Stimulated activated naive B cell treated with anti-CD40 and anti-IgM and Interleukin-4, amounts not matched to agents 10 μg/mL and 1 μg/mL and 100 μg/mL, for 72 hours (primary cell): ENCODE measurements around the gene SIRPG.
"Not testable (repeated sequence)": the region's sequence is repeated elsewhere in the genome, so short reads cannot be mapped to it uniquely, and the experiment has no call there.

Source experiments
- ATAC-seq, 2 donors: fragments of 150-1000 bp; cut with Tn5 transposase; replicated peaks; 2 replicates each; pipeline ENCODE4 v1.10.0; 2021; ENCODE audit warnings: moderate library complexity in 1 of 2
- DNase-seq: peaks from one replicate; pipeline ENCODE4 v3.0.0; 2021
- H3K27ac Mint-ChIP-seq: one replicate; pipeline ENCODE4 v1.8.0; 2022; ENCODE audit warnings: mild to moderate bottlenecking, mixed read lengths
- H3K27me3 Mint-ChIP-seq, 2 donors: one replicate each; pipeline ENCODE4 v1.8.0; 2022; ENCODE audit warnings: mixed read lengths in 2 of 2
- H3K36me3 Mint-ChIP-seq, 2 donors: one replicate each; pipeline ENCODE4 v1.8.0; 2022; ENCODE audit warnings: mixed read lengths in 2 of 2, mild to moderate bottlenecking in 1 of 2
- H3K4me1 Mint-ChIP-seq, 2 donors: one replicate each; pipeline ENCODE4 v1.8.0; 2022; ENCODE audit warnings: mixed read lengths in 2 of 2, mild to moderate bottlenecking in 1 of 2
- H3K4me3 Mint-ChIP-seq, 2 donors: one replicate each; pipeline ENCODE4 v1.8.0; 2022; ENCODE audit warnings: mild to moderate bottlenecking in 2 of 2, mixed read lengths in 2 of 2, moderate library complexity in 1 of 2
- H3K9me3 Mint-ChIP-seq, 2 donors: one replicate each; pipeline ENCODE4 v1.8.0; 2022; ENCODE audit warnings: mixed read lengths in 2 of 2, mild to moderate bottlenecking in 1 of 2

SIRPG gene

GRCh38 chr20:1619861-1620444, 37.6 kb downstream of the SIRPG start, which contains the start of gene SIRPB1:
TSS of gene SIRPB1 (minus strand) at chr20:1620009. CDS start at chr20:1619944, 65 bp downstream.
- peaks cover 0 to 8% of the 10 kb centered on the region in 2 donors for H3K36me3 Mint-ChIP-seq
- H3K27ac Mint-ChIP-seq: peak within 1 kb of the TSS; percentile 72
- H3K27me3 Mint-ChIP-seq: no peaks in the 10 kb centered on the region
- no peak within 1 kb of the TSS for H3K4me3 Mint-ChIP-seq
- ATAC-seq (peak; percentile 53 to 59), DNase-seq (no peak)
- peaks cover 45 to 70% of the 10 kb centered on the region in 2 donors for H3K4me1 Mint-ChIP-seq
- H3K9me3 Mint-ChIP-seq: peaks cover 9 to 11% of the 10 kb centered on the region in 2 donors

GRCh38 chr20:1618954-1619540, 38.5 kb downstream of the SIRPG start:
- H3K4me1 Mint-ChIP-seq: peaks cover 36 to 61% of the 10 kb centered on the region in 2 donors

GRCh38 chr20:1618479-1618878, 39.1 kb downstream of the SIRPG start:
- Mint-ChIP-seq H3K27ac (peak overlapping the region; percentile 39), H3K4me3 (no peak overlapping the region), H3K4me1 (peaks cover 32 to 55% of the 10 kb centered on the region in 2 donors), H3K27me3 (no peaks in the 10 kb centered on the region), H3K36me3 (peaks cover 0 to 8% of the 10 kb centered on the region in 2 donors), H3K9me3 (peaks cover 9 to 11% of the 10 kb centered on the region in 2 donors)
- no peak for ATAC-seq
- DNase-seq: no peak

More at GRCh38 chr20:1618954-1619540, 38.5 kb downstream of the SIRPG start:
- H3K9me3 Mint-ChIP-seq: peaks cover 9 to 11% of the 10 kb centered on the region in 2 donors
- H3K27me3 Mint-ChIP-seq: no peaks in the 10 kb centered on the region
- ATAC-seq (no peak), DNase-seq (no peak)
- H3K27ac Mint-ChIP-seq: peak overlapping the region; percentile 39
- H3K4me3 Mint-ChIP-seq: no peak overlapping the region
- peaks cover 0 to 8% of the 10 kb centered on the region in 2 donors for H3K36me3 Mint-ChIP-seq

GRCh38 chr20:1616858-1617434, 40.6 kb downstream of the SIRPG start:
- H3K27me3 Mint-ChIP-seq: peaks cover 0 to 5% of the 10 kb centered on the region in 2 donors
- ATAC-seq: no peak
- peaks cover 22 to 43% of the 10 kb centered on the region in 2 donors for H3K4me1 Mint-ChIP-seq
- H3K9me3 Mint-ChIP-seq: peaks cover 6 to 11% of the 10 kb centered on the region in 2 donors
- no peak for DNase-seq
- no peak overlapping the region for H3K27ac Mint-ChIP-seq
- no peak overlapping the region for H3K4me3 Mint-ChIP-seq
- H3K36me3 Mint-ChIP-seq: peaks cover 0 to 8% of the 10 kb centered on the region in 2 donors

GRCh38 chr20:1610404-1610803, 47.2 kb downstream of the SIRPG start:
- DNase-seq, H3K9me3 Mint-ChIP-seq, H3K36me3 Mint-ChIP-seq, ATAC-seq, H3K4me1 Mint-ChIP-seq, H3K4me3 Mint-ChIP-seq, H3K27me3 Mint-ChIP-seq, H3K27ac Mint-ChIP-seq: not testable (repeated sequence)

GRCh38 chr20:1608678-1609347, 48.8 kb downstream of the SIRPG start:
- ATAC-seq, H3K4me3 Mint-ChIP-seq, H3K27ac Mint-ChIP-seq, H3K9me3 Mint-ChIP-seq, H3K36me3 Mint-ChIP-seq, H3K27me3 Mint-ChIP-seq, DNase-seq, H3K4me1 Mint-ChIP-seq: not testable (repeated sequence)

GRCh38 chr20:1600736-1601135, 56.8 kb downstream of the SIRPG start:
- no peak overlapping the region for H3K27ac Mint-ChIP-seq
- no peak for ATAC-seq
- no peaks in the 10 kb centered on the region for H3K9me3 Mint-ChIP-seq

GRCh38 chr20:1595333-1595732, 62.2 kb downstream of the SIRPG start:
- no peaks in the 10 kb centered on the region for H3K36me3 Mint-ChIP-seq
- H3K4me3 Mint-ChIP-seq: no peak overlapping the region
- peak in 1 of 2 donors; percentile 65 for ATAC-seq
- H3K27ac Mint-ChIP-seq: no peak overlapping the region
- no peaks in the 10 kb centered on the region for H3K9me3 Mint-ChIP-seq
- H3K4me1 Mint-ChIP-seq: peaks cover 0 to 9% of the 10 kb centered on the region in 2 donors
- H3K27me3 Mint-ChIP-seq: peaks cover 0 to 5% of the 10 kb centered on the region in 2 donors
- DNase-seq: no peak

More at GRCh38 chr20:1600736-1601135, 56.8 kb downstream of the SIRPG start:
- Mint-ChIP-seq H3K36me3 (no peaks in the 10 kb centered on the region), H3K4me3 (no peak overlapping the region), H3K4me1 (peaks cover 0 to under 1% of the 10 kb centered on the region in 2 donors), H3K27me3 (peaks cover 0 to 5% of the 10 kb centered on the region in 2 donors)
- DNase-seq: no peak

GRCh38 chr20:1588533-1589460, 68.8 kb downstream of the SIRPG start:
- H3K4me3 Mint-ChIP-seq: no peak overlapping the region
- H3K27me3 Mint-ChIP-seq: no peaks in the 10 kb centered on the region
- no peaks in the 10 kb centered on the region for H3K36me3 Mint-ChIP-seq
- no peaks in the 10 kb centered on the region for H3K9me3 Mint-ChIP-seq
- ATAC-seq: peak in 1 of 2 donors; percentile 29
- H3K27ac Mint-ChIP-seq: no peak overlapping the region
- no peaks in the 10 kb centered on the region for H3K4me1 Mint-ChIP-seq
- no peak for DNase-seq

GRCh38 chr20:1587781-1588532, 69.6 kb downstream of the SIRPG start:
- Mint-ChIP-seq H3K4me3 (no peak overlapping the region), H3K4me1 (no peaks in the 10 kb centered on the region), H3K27ac (no peak overlapping the region), H3K36me3 (no peaks in the 10 kb centered on the region), H3K27me3 (no peaks in the 10 kb centered on the region), H3K9me3 (no peaks in the 10 kb centered on the region)
- DNase-seq (no peak), ATAC-seq (no peak)

GRCh38 chr20:1579488-1579887, 78.1 kb downstream of the SIRPG start:
- Mint-ChIP-seq H3K9me3 (no peaks in the 10 kb centered on the region), H3K27me3 (peaks cover 4 to 7% of the 10 kb centered on the region in 2 donors), H3K4me3 (no peak overlapping the region), H3K27ac (no peak overlapping the region), H3K4me1 (no peaks in the 10 kb centered on the region), H3K36me3 (no peaks in the 10 kb centered on the region)
- ATAC-seq (no peak), DNase-seq (no peak)
